Large intestine (tissue), 1 donor: Measurements from ENCODE around the gene WDR26. TPM values are rescaled to one million over a fixed set of nuclear protein-coding genes. Genes with fewer than 3 reads are reported as not detected.

Experiments used
- polyA plus RNA-seq: library from polyadenylated mRNA; unstranded; fragments of 120-200 nt; gene quantifications from one replicate; pipeline ENCODE4 v1.2.1, GENCODE V29; 2013

Gene WDR26
- polyA plus RNA-seq, 1 donor = 59.5 TPM

Other genes starting within 250 kb of the WDR26 start
- gene NVL, start 104.6 kb downstream of the WDR26 start, polyA plus RNA-seq = 26.8 TPM
- 50.0 TPM for gene CNIH4, start 77.9 kb downstream of the WDR26 start, polyA plus RNA-seq
- gene CNIH3, start 181.5 kb upstream of the WDR26 start, polyA plus RNA-seq = 2.1 TPM